Muscle of back (tissue), 13 donors: ENCODE results near the gene TMEM201. TPM values are rescaled to one million over a fixed set of nuclear protein-coding genes. Genes with fewer than 3 reads are reported as not detected.
"Not testable (repeated sequence)": the region's sequence is repeated elsewhere in the genome, so short reads cannot be mapped to it uniquely, and the experiment has no call there.

Experiments used
- DNase-seq, 3 donors: peaks; one replicate each; pipeline versions ENCODE4 v3.0.0 to v3.0.0-alpha.2; 2013
- long read RNA-seq, 9 donors: transcript quantifications; one replicate each; lab custom pipeline, GENCODE V29; 2026
- polyA plus RNA-seq, 10 donors: library from polyadenylated mRNA; unstranded; fragments of 120-200 nt; gene quantifications; one replicate each; pipeline ENCODE4 v1.2.1, GENCODE V29; 2013; ENCODE audit not compliant: insufficient read length in 10 of 10

TMEM201 gene
- 10 to 100 TPM; 12.3 to 19.1 (median 16.3) TPM for polyA plus RNA-seq
- long read RNA-seq, donor 1, partial matches to known transcripts = 0 of 2 reads
- long read RNA-seq, donor 1, other reads (novel, unspliced or antisense) = 0 of 2 reads
- long read RNA-seq, donor 2, partial matches to known transcripts = 0 of 1 reads
- long read RNA-seq, donor 2, other reads (novel, unspliced or antisense) = 0 of 1 reads
- long read RNA-seq, donor 3 = 0 reads
- long read RNA-seq, donor 4, partial matches to known transcripts = 0 of 1 reads
- long read RNA-seq, donor 4, other reads (novel, unspliced or antisense) = 0 of 1 reads
- long read RNA-seq, donor 5, partial matches to known transcripts = 0 of 1 reads
- long read RNA-seq, donor 5, other reads (novel, unspliced or antisense) = 0 of 1 reads
- long read RNA-seq, donor 6, partial matches to known transcripts = 0 of 2 reads
- long read RNA-seq, donor 6, other reads (novel, unspliced or antisense) = 0 of 2 reads
- long read RNA-seq, donor 7, partial matches to known transcripts = 0 of 1 reads
- long read RNA-seq, donor 7, other reads (novel, unspliced or antisense) = 0 of 1 reads
- long read RNA-seq, donor 8, partial matches to known transcripts = 0 of 1 reads
- long read RNA-seq, donor 8, other reads (novel, unspliced or antisense) = 0 of 1 reads
- long read RNA-seq, donor 9 = 0 reads

- DNase-seq = peak; percentile 94 to 97 (median 97)
Measured at GRCh38 chr1:9588551-9589143, at the start of gene TMEM201. Gene TMEM201, plus strand, starts transcription at chr1:9588911. Its CDS starts 20 bp downstream, at chr1:9588931.

GRCh38 chr1:9539165-9539828 is 49.4 kb upstream of the TMEM201 start, which contains the start of gene SLC25A33:
Gene SLC25A33, plus strand, starts transcription at chr1:9539465. Its CDS starts 227 bp downstream, at chr1:9539692.
- peak; percentile 98 to 100 (median 99) for DNase-seq

- peak; percentile 19 to 83 (median 57) for DNase-seq
Measured at GRCh38 chr1:9539829-9540550, 48.7 kb upstream of the TMEM201 start.

- peak; percentile 39 to 69 (median 54) for DNase-seq
Measured at GRCh38 chr1:9542430-9542829, 46.3 kb upstream of the TMEM201 start.

- DNase-seq = no peak
Measured at GRCh38 chr1:9544926-9545325, 43.8 kb upstream of the TMEM201 start.

- no peak for DNase-seq
Measured at GRCh38 chr1:9549955-9550546, 38.7 kb upstream of the TMEM201 start.

- DNase-seq = no peak
Measured at GRCh38 chr1:9551984-9552383, 36.7 kb upstream of the TMEM201 start.

GRCh38 chr1:9553736-9554144 is 35.0 kb upstream of the TMEM201 start:
- DNase-seq = no peak

- DNase-seq = no peak
Measured at GRCh38 chr1:9555942-9556341, 32.8 kb upstream of the TMEM201 start.

- DNase-seq = no peak
Measured at GRCh38 chr1:9557624-9558023, 31.1 kb upstream of the TMEM201 start.

- DNase-seq = no peak
Measured at GRCh38 chr1:9558271-9558945, 30.3 kb upstream of the TMEM201 start.

- no peak for DNase-seq
Measured at GRCh38 chr1:9558946-9559545, 29.7 kb upstream of the TMEM201 start.

GRCh38 chr1:9559673-9560072 is 29.0 kb upstream of the TMEM201 start:
- DNase-seq = no peak

- DNase-seq = not testable (repeated sequence)
Measured at GRCh38 chr1:9560090-9560489, 28.6 kb upstream of the TMEM201 start.

- peak; percentile 65 to 78 (median 67) for DNase-seq
Measured at GRCh38 chr1:9561429-9561828, 27.3 kb upstream of the TMEM201 start.

- no peak for DNase-seq
Measured at GRCh38 chr1:9569267-9569666, 19.4 kb upstream of the TMEM201 start.

GRCh38 chr1:9570886-9571529 is 17.7 kb upstream of the TMEM201 start:
- DNase-seq = not testable (repeated sequence)

- DNase-seq = peak in 1 of 3 donors; percentile 47
Measured at GRCh38 chr1:9573723-9574122, 15.0 kb upstream of the TMEM201 start.

- DNase-seq = no peak
Measured at GRCh38 chr1:9575486-9575885, 13.2 kb upstream of the TMEM201 start.
